ENCODE data around the gene STXBP6. TPM values are rescaled to one million over a fixed set of nuclear protein-coding genes. Genes with fewer than 3 reads are reported as not detected.

STXBP6 gene
- total RNA-seq, 1 experiment from 2014 or later: 6.4 TPM

DNA sequence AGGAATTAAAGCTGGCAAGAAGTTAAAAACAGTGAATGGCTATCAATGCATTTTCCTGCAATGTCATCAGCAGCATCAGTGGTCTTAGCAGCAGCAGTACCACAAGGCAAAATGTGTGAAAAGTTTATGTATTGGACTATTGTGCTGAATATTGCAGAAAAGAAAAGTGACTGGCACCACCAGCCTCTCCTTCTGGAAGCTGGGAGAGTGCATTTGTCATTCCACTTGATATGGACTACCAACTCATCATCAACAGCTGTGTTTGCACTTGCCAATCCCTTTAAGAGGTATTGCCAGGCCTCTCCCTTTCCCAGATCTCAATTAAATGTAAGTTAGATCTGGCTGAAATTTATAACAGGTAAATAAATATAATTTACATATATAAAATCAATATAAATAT is 265.0 kb downstream of the STXBP6 start:
- CTCF ChIA-PET: no interaction called here
- Mint-ChIP-seq H3K27me3 (ENCODE audit: unreplicated experiment) (peaks cover 32% of the 10 kb centered on the region), H3K27ac (ENCODE audit: unreplicated experiment) (no peak overlapping the region), H3K4me3 (ENCODE audit: low read depth, unreplicated experiment) (no peak overlapping the region), H3K4me1 (ENCODE audit: low read depth, unreplicated experiment) (no peaks in the 10 kb centered on the region), H3K9me3 (ENCODE audit: low read depth, unreplicated experiment) (no peaks in the 10 kb centered on the region), H3K36me3 (ENCODE audit: insufficient read depth, unreplicated experiment) (no peaks in the 10 kb centered on the region)
- no peak for TF ChIP-seq CTCF (IDR thresholded peaks at IDR 0.05; ENCODE audit: unreplicated experiment)
- no peak for DNase-seq
- BruUV-seq (replicated peaks): no TSS peak
- intact Hi-C loops (cut with micrococcal nuclease; ENCODE audit: unreplicated experiment): no loop called here

DNA sequence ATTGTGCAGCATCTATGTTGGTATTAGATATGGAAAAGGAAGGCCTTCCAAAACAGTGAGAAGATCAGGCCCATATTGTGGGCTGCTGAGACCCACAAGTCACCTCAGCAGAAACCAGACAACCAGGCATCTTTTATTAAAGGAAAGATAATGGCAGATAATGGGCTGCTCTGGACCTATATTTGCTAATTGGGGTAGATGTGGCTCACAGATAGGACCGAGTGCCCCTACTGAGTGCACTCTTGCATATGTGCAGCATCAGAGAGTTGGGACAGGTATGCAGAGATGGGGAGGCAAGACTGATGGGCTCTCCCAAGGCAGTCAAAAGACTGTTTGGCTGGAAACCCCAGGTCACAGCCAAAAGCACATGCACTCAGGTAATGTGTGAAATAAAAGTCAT is 266.2 kb downstream of the STXBP6 start:
- H3K27me3 Mint-ChIP-seq (ENCODE audit: unreplicated experiment): peaks cover 32% of the 10 kb centered on the region
- no peak overlapping the region for H3K27ac Mint-ChIP-seq (ENCODE audit: unreplicated experiment)
- H3K9me3 Mint-ChIP-seq (ENCODE audit: low read depth, unreplicated experiment): no peaks in the 10 kb centered on the region
- no peak overlapping the region for H3K4me3 Mint-ChIP-seq (ENCODE audit: low read depth, unreplicated experiment)
- no peaks in the 10 kb centered on the region for H3K36me3 Mint-ChIP-seq (ENCODE audit: insufficient read depth, unreplicated experiment)
- no peaks in the 10 kb centered on the region for H3K4me1 Mint-ChIP-seq (ENCODE audit: low read depth, unreplicated experiment)
- no TSS peak for BruUV-seq (replicated peaks)
- DNase-seq: no peak
- intact Hi-C loops (cut with micrococcal nuclease; ENCODE audit: unreplicated experiment): no loop called here
- CTCF ChIA-PET: interaction anchor here (0.7 kb wide), 1 partner anchor 99 kb away, joined by 6 read pairs; no protein-coding TSS in a partner anchor
- no peak for TF ChIP-seq CTCF (IDR thresholded peaks at IDR 0.05; ENCODE audit: unreplicated experiment)

GRCh38 chr14:24780281-24780680 is 269.7 kb downstream of the STXBP6 start:
- Mint-ChIP-seq H3K4me1 (ENCODE audit: low read depth, unreplicated experiment) (no peaks in the 10 kb centered on the region), H3K4me3 (ENCODE audit: low read depth, unreplicated experiment) (no peak overlapping the region), H3K27ac (ENCODE audit: unreplicated experiment) (no peak overlapping the region), H3K36me3 (ENCODE audit: insufficient read depth, unreplicated experiment) (no peaks in the 10 kb centered on the region), H3K9me3 (ENCODE audit: low read depth, unreplicated experiment) (no peaks in the 10 kb centered on the region), H3K27me3 (ENCODE audit: unreplicated experiment) (peaks cover 13% of the 10 kb centered on the region)
- intact Hi-C loops (cut with micrococcal nuclease; ENCODE audit: unreplicated experiment): no loop called here
- DNase-seq: no peak
- no peak for TF ChIP-seq CTCF (IDR thresholded peaks at IDR 0.05; ENCODE audit: unreplicated experiment)
- CTCF ChIA-PET: no interaction called here
- no TSS peak for BruUV-seq (replicated peaks)

- no peak overlapping the region for H3K27ac Mint-ChIP-seq (ENCODE audit: unreplicated experiment)
- BruUV-seq (replicated peaks): no TSS peak
- no peaks in the 10 kb centered on the region for H3K4me1 Mint-ChIP-seq (ENCODE audit: low read depth, unreplicated experiment)
- H3K27me3 Mint-ChIP-seq (ENCODE audit: unreplicated experiment): peaks cover 28% of the 10 kb centered on the region
- no peak for TF ChIP-seq CTCF (IDR thresholded peaks at IDR 0.05; ENCODE audit: unreplicated experiment)
- CTCF ChIA-PET: interaction anchor here (1.7 kb wide), 1 partner anchor 10 kb away, joined by 5 read pairs; no protein-coding TSS in a partner anchor
- intact Hi-C loops (cut with micrococcal nuclease; ENCODE audit: unreplicated experiment): no loop called here
- no peak for DNase-seq
- no peaks in the 10 kb centered on the region for H3K9me3 Mint-ChIP-seq (ENCODE audit: low read depth, unreplicated experiment)
- no peak overlapping the region for H3K4me3 Mint-ChIP-seq (ENCODE audit: low read depth, unreplicated experiment)
- no peaks in the 10 kb centered on the region for H3K36me3 Mint-ChIP-seq (ENCODE audit: insufficient read depth, unreplicated experiment)
These were observed 272.3 kb downstream of the STXBP6 start for GRCh38 chr14:24777678-24778077.

Measured in Calu3 (cell line).